ENCODE results near the gene GFY. TPM values are rescaled to one million over a fixed set of nuclear protein-coding genes. Genes with fewer than 3 reads are reported as not detected.

GFY gene
- total RNA-seq, 4 donors from 2014 or later: not detected

DNA sequence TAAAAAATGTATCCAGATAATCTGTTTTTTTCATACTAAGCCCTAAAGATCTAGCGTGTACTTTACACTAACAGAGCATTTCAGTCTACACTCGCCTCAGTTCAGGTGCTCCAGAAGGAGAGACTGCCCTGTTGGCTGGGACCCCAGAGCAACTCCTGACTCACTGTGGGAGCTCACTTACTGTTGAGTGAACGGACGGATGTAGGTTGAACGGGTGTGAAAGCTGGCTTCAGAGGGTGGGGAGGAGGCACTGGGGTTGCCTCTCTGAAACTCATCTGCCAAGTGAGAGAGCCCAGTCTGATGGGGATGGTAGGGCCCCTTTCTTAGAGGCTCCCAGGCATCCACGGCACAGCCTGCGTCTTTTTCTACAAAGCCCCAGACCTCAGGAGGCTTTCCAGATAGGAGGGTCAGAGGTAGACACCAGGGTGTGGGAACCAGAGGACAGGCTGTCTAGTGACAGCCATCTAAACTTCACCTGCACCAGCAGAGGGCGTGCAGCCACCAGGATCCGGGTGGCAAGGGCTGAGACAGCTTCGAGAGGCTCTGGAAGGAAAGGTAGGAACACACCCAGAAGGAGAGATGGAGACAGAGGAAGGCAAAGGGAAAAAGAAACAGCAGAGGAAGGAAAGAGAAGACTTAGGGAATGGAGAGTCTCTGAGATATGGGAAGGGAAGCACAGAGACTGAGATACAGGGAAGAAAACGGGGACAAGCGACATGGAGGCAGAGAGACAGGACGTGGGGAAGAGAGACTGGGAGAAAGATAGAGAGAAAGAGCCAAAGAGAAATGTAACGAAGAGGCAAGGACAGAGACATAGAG, 33.4 kb upstream of the GFY start:
- Histone ChIP-seq H3K27me3 (peaks cover 73% of the 10 kb centered on the region), H3K36me3 (no peaks in the 10 kb centered on the region), H3K4me1 (no peaks in the 10 kb centered on the region), H3K4me3 (no peak overlapping the region), H3K9me3 (no peaks in the 10 kb centered on the region), H3K27ac (no peak overlapping the region)
- WGBS, 2 donors (ENCODE audit: low coverage in 1 of 2): 16 to 48% methylated on average over 4 to 14 of the region's 14 CpGs
- peak; percentile 83 for ATAC-seq
- no peak for TF ChIP-seq POLR2AphosphoS5 (IDR thresholded peaks at IDR 0.05)
- TF ChIP-seq, protein P1, sequence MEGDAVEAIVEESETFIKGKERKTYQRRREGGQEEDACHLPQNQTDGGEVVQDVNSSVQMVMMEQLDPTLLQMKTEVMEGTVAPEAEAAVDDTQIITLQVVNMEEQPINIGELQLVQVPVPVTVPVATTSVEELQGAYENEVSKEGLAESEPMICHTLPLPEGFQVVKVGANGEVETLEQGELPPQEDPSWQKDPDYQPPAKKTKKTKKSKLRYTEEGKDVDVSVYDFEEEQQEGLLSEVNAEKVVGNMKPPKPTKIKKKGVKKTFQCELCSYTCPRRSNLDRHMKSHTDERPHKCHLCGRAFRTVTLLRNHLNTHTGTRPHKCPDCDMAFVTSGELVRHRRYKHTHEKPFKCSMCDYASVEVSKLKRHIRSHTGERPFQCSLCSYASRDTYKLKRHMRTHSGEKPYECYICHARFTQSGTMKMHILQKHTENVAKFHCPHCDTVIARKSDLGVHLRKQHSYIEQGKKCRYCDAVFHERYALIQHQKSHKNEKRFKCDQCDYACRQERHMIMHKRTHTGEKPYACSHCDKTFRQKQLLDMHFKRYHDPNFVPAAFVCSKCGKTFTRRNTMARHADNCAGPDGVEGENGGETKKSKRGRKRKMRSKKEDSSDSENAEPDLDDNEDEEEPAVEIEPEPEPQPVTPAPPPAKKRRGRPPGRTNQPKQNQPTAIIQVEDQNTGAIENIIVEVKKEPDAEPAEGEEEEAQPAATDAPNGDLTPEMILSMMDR (IDR thresholded peaks at IDR 0.05): peak in 3 of 4 experiments; percentile 78 to 85 (median 83)

DNA sequence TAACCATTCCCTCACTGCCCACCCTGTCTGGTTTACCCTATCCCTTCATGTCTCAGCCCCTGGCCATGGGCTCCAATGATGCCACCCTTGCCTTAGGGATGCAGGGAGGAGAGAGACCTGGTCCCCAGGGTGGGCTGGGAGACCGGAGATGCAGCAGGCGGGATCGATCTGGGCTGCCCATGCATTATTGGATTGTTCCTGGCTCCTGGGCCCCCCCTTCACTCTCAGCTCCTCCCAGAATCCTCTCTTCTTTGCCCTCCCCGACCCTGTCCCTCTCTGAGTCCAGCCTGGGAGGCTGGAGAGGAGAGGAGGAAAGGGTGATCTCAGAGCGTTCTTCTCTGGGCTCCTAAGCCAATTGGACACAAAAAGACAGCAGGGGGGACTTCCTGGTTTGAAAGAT, 31.3 kb upstream of the GFY start:
- ATAC-seq: no peak
- Histone ChIP-seq H3K27me3 (peaks cover 78% of the 10 kb centered on the region), H3K36me3 (no peaks in the 10 kb centered on the region), H3K27ac (no peak overlapping the region), H3K4me3 (no peak overlapping the region), H3K9me3 (no peaks in the 10 kb centered on the region), H3K4me1 (no peaks in the 10 kb centered on the region)
- TF ChIP-seq, protein P1 (IDR thresholded peaks at IDR 0.05): no peak
- TF ChIP-seq POLR2AphosphoS5 (IDR thresholded peaks at IDR 0.05) (no peak), POLR2A (IDR thresholded peaks at IDR 0.05) (no peak)
- 17% methylated on average over 1 of the region's 5 CpGs; no CpG with 5 or more reads in 1 of the 2 donors for WGBS, 2 donors (ENCODE audit: low coverage in 1 of 2)

- 71 to 77% methylated on average over 4 to 13 of the region's 15 CpGs for WGBS, 2 donors (ENCODE audit: low coverage in 1 of 2)
- peaks cover 59% of the 10 kb centered on the region for H3K27me3 ChIP-seq
Measured at GRCh38 chr19:49395581-49396407, 29.4 kb upstream of the GFY start.

GRCh38 chr19:49396738-49397505, 28.3 kb upstream of the GFY start:
- Histone ChIP-seq H3K9me3 (no peaks in the 10 kb centered on the region), H3K27me3 (peaks cover 50% of the 10 kb centered on the region), H3K36me3 (no peaks in the 10 kb centered on the region), H3K4me1 (no peaks in the 10 kb centered on the region), H3K4me3 (no peak overlapping the region), H3K27ac (no peak overlapping the region)
- ATAC-seq: no peak
- WGBS, 2 donors (ENCODE audit: low coverage in 1 of 2): 61% methylated on average over 4 of the region's 8 CpGs; no CpG with 5 or more reads in 1 of the 2 donors
- TF ChIP-seq POLR2AphosphoS5 (IDR thresholded peaks at IDR 0.05): no peak
- TF ChIP-seq, protein P1 (IDR thresholded peaks at IDR 0.05): no peak
- no peak for TF ChIP-seq EP300 (IDR thresholded peaks at IDR 0.05)
- TF ChIP-seq POLR2A (IDR thresholded peaks at IDR 0.05): no peak

More at GRCh38 chr19:49395581-49396407, 29.4 kb upstream of the GFY start:
- Histone ChIP-seq H3K27ac (no peak overlapping the region), H3K9me3 (no peaks in the 10 kb centered on the region), H3K4me1 (no peaks in the 10 kb centered on the region), H3K4me3 (no peak overlapping the region), H3K36me3 (no peaks in the 10 kb centered on the region)
- no peak for ATAC-seq
- TF ChIP-seq POLR2A (IDR thresholded peaks at IDR 0.05) (no peak), EP300 (IDR thresholded peaks at IDR 0.05) (no peak), POLR2AphosphoS5 (IDR thresholded peaks at IDR 0.05) (no peak)
- TF ChIP-seq, protein P1 (IDR thresholded peaks at IDR 0.05): no peak
